ENCODE results near the gene SLC2A4RG. TPM values are rescaled to one million over a fixed set of nuclear protein-coding genes. Genes with fewer than 3 reads are reported as not detected.

Gene SLC2A4RG
- total RNA-seq, 4 donors from 2014 or later: 26.3 to 50.2 (median 47.7) TPM

DNA sequence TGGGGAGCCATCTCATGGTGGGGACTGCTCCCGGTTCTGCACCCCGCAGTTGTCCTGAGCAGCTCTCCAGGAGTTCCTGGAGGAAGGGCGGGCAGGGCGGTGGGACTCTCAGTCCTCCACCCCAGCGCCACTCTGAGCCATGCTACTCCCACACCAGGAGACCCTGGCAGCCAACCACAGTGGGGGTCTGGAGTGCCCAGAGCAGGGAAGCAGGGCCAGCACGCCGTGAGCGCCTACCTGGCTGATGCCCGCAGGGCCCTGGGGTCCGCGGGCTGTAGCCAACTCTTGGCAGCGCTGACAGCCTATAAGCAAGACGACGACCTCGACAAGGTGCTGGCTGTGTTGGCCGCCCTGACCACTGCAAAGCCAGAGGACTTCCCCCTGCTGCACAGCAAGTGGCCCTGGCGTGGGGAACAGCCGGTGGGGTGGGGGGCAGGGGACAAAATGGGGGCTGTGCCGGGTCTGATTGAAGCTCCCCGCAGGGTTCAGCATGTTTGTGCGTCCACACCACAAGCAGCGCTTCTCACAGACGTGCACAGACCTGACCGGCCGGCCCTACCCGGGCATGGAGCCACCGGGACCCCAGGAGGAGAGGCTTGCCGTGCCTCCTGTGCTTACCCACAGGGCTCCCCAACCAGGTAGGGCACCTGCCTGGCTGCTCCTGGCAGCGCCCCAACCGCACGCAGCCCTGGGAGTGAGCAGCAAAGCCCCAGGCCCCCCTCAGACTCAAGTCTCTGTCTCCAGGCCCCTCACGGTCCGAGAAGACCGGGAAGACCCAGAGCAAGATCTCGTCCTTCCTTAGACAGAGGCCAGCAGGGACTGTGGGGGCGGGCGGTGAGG lies 44.8 kb upstream of the SLC2A4RG start:
- Histone ChIP-seq H3K9me3 (no peaks in the 10 kb centered on the region), H3K27me3 (no peaks in the 10 kb centered on the region), H3K4me1 (peaks cover 27 to 63% (median 56%) of the 10 kb centered on the region in 4 donors), H3K36me3 (no peaks in the 10 kb centered on the region), H3K27ac (no peak overlapping the region), H3K4me3 (no peak overlapping the region)
- intact Hi-C loops (cut with DNase I; ENCODE audit: low total_unique reads): no loop called here
- 80 to 97% methylated on average over 1 to 35 of the region's 37 CpGs for WGBS, 2 donors (ENCODE audit: low coverage in 1 of 2)
- in situ Hi-C loops (cut with MboI; ENCODE audit: low pct_ligation_motif_present in 1 of 4, low pct_unique_long_range_greater_than_20kb in 1 of 4, low sequenced_read_pairs in 3 of 4): no loop called here
- DNase-seq: no peak
- TF ChIP-seq POLR2AphosphoS5 (IDR thresholded peaks at IDR 0.05) (no peak), CTCF (IDR thresholded peaks at IDR 0.05) (no peak), POLR2A (IDR thresholded peaks at IDR 0.05) (no peak), EP300 (IDR thresholded peaks at IDR 0.05; ENCODE audit: low read depth) (no peak)

DNA sequence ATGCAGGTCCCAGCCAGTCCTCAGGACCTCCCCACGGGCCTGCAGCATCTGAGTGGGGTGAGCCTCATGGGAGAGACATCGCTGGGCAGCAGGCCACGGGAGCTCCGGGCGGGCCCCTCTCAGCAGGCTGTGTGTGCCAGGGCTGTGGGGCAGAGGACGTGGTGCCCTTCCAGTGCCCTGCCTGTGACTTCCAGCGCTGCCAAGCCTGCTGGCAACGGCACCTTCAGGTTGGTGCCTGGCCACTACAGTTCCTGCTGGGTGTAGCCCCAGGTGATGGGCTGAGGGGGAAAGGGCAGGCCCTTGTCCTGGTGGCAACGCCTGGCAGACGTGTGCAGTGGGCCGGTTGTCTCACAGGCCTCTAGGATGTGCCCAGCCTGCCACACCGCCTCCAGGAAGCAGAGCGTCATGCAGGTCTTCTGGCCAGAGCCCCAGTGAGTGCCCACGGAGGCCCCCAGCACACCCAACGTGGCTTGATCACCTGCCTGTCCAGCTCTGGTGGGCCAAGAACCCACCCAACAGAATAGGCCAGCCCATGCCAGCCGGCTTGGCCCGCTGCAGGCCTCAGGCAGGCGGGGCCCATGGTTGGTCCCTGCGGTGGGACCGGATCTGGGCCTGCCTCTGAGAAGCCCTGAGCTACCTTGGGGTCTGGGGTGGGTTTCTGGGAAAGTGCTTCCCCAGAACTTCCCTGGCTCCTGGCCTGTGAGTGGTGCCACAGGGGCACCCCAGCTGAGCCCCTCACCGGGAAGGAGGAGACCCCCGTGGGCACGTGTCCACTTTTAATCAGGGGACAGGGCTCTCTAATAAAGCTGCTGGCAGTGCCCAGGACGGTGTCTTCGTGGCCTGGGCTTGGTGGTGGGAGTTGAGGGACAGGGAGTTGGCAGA lies 43.9 kb upstream of the SLC2A4RG start:
- TF ChIP-seq CTCF (IDR thresholded peaks at IDR 0.05) (no peak), POLR2AphosphoS5 (IDR thresholded peaks at IDR 0.05) (peak in 1 of 3 donors; percentile 37)
- in situ Hi-C loops (cut with MboI; ENCODE audit: low pct_ligation_motif_present in 1 of 4, low pct_unique_long_range_greater_than_20kb in 1 of 4, low sequenced_read_pairs in 3 of 4): no loop called here
- no peak for DNase-seq
- Histone ChIP-seq H3K27ac (peak overlapping the region in 1 of 4 donors; percentile 2), H3K9me3 (no peaks in the 10 kb centered on the region), H3K4me3 (no peak overlapping the region), H3K36me3 (no peaks in the 10 kb centered on the region), H3K27me3 (no peaks in the 10 kb centered on the region), H3K4me1 (peaks cover 27 to 56% (median 49%) of the 10 kb centered on the region in 4 donors)
- intact Hi-C loops (cut with DNase I; ENCODE audit: low total_unique reads): no loop called here
- whole genome bisulfite sequencing, 2 donors (ENCODE audit: low coverage in 1 of 2): 71% methylated on average over 14 of the region's 25 CpGs; no CpG with 5 or more reads in 1 of the 2 donors

- Histone ChIP-seq H3K27ac (peak overlapping the region in 1 of 4 donors; percentile 2), H3K4me3 (peak overlapping the region in 1 of 4 donors; percentile 7), H3K9me3 (no peaks in the 10 kb centered on the region), H3K4me1 (peaks cover 27 to 50% (median 43%) of the 10 kb centered on the region in 4 donors), H3K27me3 (no peaks in the 10 kb centered on the region), H3K36me3 (no peaks in the 10 kb centered on the region)
- TF ChIP-seq EP300 (IDR thresholded peaks at IDR 0.05; ENCODE audit: low read depth) (no peak), CTCF (IDR thresholded peaks at IDR 0.05) (no peak), POLR2A (IDR thresholded peaks at IDR 0.05) (no peak), POLR2AphosphoS5 (IDR thresholded peaks at IDR 0.05) (no peak)
- peak; percentile 60 for DNase-seq
- in situ Hi-C loops (cut with MboI; ENCODE audit: low pct_ligation_motif_present in 1 of 4, low pct_unique_long_range_greater_than_20kb in 1 of 4, low sequenced_read_pairs in 3 of 4) (no loop called here), intact Hi-C loops (cut with DNase I; ENCODE audit: low total_unique reads) (no loop called here)
- 60% methylated on average over 1 of the region's 6 CpGs; no CpG with 5 or more reads in 1 of the 2 donors for WGBS, 2 donors (ENCODE audit: low coverage in 1 of 2)
These were observed 43.3 kb upstream of the SLC2A4RG start for GRCh38 chr20:63696306-63696627.
